B cell (primary cell): ENCODE measurements around the gene PAQR5.

ENCODE experiments used
- CTCF ChIP-seq: fragments of 200-600 bp; IDR thresholded peaks from one replicate; pipeline ENCODE4 v1.8.0; 2022; ENCODE audit warnings: antibody characterized with exemption, mild to moderate bottlenecking
- EZH2 ChIP-seq: IDR thresholded peaks from 2 replicates; pipeline ENCODE4 v1.6.1; 2012; ENCODE audit warnings: borderline replicate concordance, low read depth, mild to moderate bottlenecking, moderate library complexity, low read length; ENCODE audit not compliant: insufficient read depth, poor library complexity, severe bottlenecking

- TF ChIP-seq CTCF (no peak), EZH2 (no peak)
Measured at GRCh38 chr15:69308949-69309348, 10.2 kb downstream of the PAQR5 start.
